ENCODE results near the gene NSG1. TPM values are rescaled to one million over a fixed set of nuclear protein-coding genes. Genes with fewer than 3 reads are reported as not detected.

NSG1 gene
- total and polyA plus RNA-seq, 2 of the 8 experiments (the other 6 are each of a cell fraction or from before 2014, with no cell fraction given): 35.7 to 61.4 TPM

- H4K5ac ChIP-seq (ENCODE audit: insufficient read length, low read depth, low read length): no peak overlapping the region
- H2BK12ac ChIP-seq (ENCODE audit: low read depth, low read length): no peak overlapping the region
- 0 out of 2 replicates have a peak overlapping the region, but pooled peaks have one; percentile 64 for H4K8ac ChIP-seq (ENCODE audit: extremely low read depth, insufficient read depth, low read length)
- CTCF ChIA-PET (ENCODE audit: partially characterized antibody): interaction anchor here (0.9 to 2.5 kb wide), 8 partner anchors 9 to 51 kb away, joined by 3 to 13 read pairs (median 4); no protein-coding TSS in a partner anchor
- peaks cover 0 to 5% of the 10 kb centered on the region in 2 experiments for H4K20me1 ChIP-seq (replicated peaks in 1 of 2; ENCODE audit: control insufficient read depth in 1 of 2, insufficient read depth in 2 of 2, low read length in 2 of 2)
- no peaks in the 10 kb centered on the region for H3K79me1 ChIP-seq (ENCODE audit: low read depth, low read length)
- no peak overlapping the region for H3K4ac ChIP-seq (replicated peaks; ENCODE audit: insufficient read length, low read depth, low read length)
- no peak overlapping the region for H3K14ac ChIP-seq (ENCODE audit: insufficient read length)
- H2BK120ac ChIP-seq (replicated peaks; ENCODE audit: low read depth, low read length): no peak overlapping the region
- no peaks in the 10 kb centered on the region for H3K23me2 ChIP-seq (ENCODE audit: low read depth, low read length)
- H2AFZ ChIP-seq (ENCODE audit: low read length): no peak overlapping the region
- no peak for DNase-seq (ENCODE audit: low read depth in 1 of 2, low spot score in 2 of 2)
- POLR2A ChIA-PET (ENCODE audit: partially characterized antibody): interaction anchor here (1.2 to 1.7 kb wide), 2 partner anchors 13 to 19 kb away, joined by 3 to 5 read pairs; no protein-coding TSS in a partner anchor
- no peaks in the 10 kb centered on the region for H3K9me3 ChIP-seq (ENCODE audit: insufficient read depth in 2 of 2, low read depth in 1 of 2, low read length in 1 of 2)
- H4K91ac ChIP-seq (replicated peaks; ENCODE audit: insufficient read length, low read length): no peak overlapping the region
- no peak overlapping the region for H3K18ac ChIP-seq (ENCODE audit: extremely low read depth, low read length)
- no peak for FAIRE-seq
- H3K23ac ChIP-seq (ENCODE audit: insufficient read length): no peak overlapping the region
- no peak overlapping the region for H2BK15ac ChIP-seq (ENCODE audit: low read length)
- peaks cover 0 to 5% (median 1%) of the 10 kb centered on the region in 4 experiments; a peak in 1 of 8 replicates for H3K36me3 ChIP-seq (ENCODE audit: control insufficient read depth in 2 of 4, insufficient read depth in 4 of 4, low read length in 3 of 4)
- H3K9ac ChIP-seq (replicated peaks in 1 of 4; ENCODE audit: extremely low read depth in 1 of 4, low read depth in 3 of 4, low read length in 3 of 4): no peak overlapping the region
- H3K56ac ChIP-seq (replicated peaks; ENCODE audit: insufficient read length, low read depth, low read length): no peak overlapping the region
- H2BK5ac ChIP-seq (ENCODE audit: low read depth, low read length): no peak overlapping the region
- H3K4me3 ChIP-seq (ENCODE audit: extremely low read depth in 1 of 4, insufficient read depth in 2 of 4, low read depth in 3 of 4, low read length in 4 of 4): no peak overlapping the region
- H2BK20ac ChIP-seq (ENCODE audit: low read length): no peak overlapping the region
- H3K4me1 ChIP-seq (replicated peaks in 1 of 4; ENCODE audit: control insufficient read depth in 3 of 4, insufficient read depth in 4 of 4, low read length in 3 of 4): no peaks in the 10 kb centered on the region; a peak in 2 of 7 replicates
- no peak overlapping the region for H2AK5ac ChIP-seq (ENCODE audit: low read depth, low read length)
- H3K27me3 ChIP-seq (replicated peaks in 1 of 4; ENCODE audit: control insufficient read depth in 3 of 4, extremely low read depth in 1 of 4, insufficient read depth in 3 of 4, low read length in 3 of 4): no peaks in the 10 kb centered on the region
- H3K4me2 ChIP-seq (ENCODE audit: insufficient read depth in 1 of 2, low read depth in 2 of 2, low read length in 2 of 2): no peak overlapping the region
- H3K27ac ChIP-seq (ENCODE audit: low read depth, low read length): no peak overlapping the region
- H3K79me2 ChIP-seq (ENCODE audit: control insufficient read depth in 1 of 2, insufficient read depth in 2 of 2, low read length in 2 of 2): no peaks in the 10 kb centered on the region
- WGBS, 2 experiments (ENCODE audit: extremely low coverage in 1 of 2, insufficient coverage in 1 of 2, insufficient read length in 1 of 2, insufficient replicate concordance in 2 of 2, low coverage in 1 of 2, low lambda C conversion rate in 2 of 2, missing lambda C conversion rate in 1 of 2): 81% methylated on average over 13 of the region's 13 CpGs; no CpG with 5 or more reads in 1 of the 2 experiments
- TF ChIP-seq CHD2 (IDR thresholded peaks at IDR 0.05; ENCODE audit: low read length): no peak
- no peak for TF ChIP-seq ATF2 (IDR thresholded peaks at IDR 0.05; ENCODE audit: low read length)
- TF ChIP-seq RBBP5 (IDR thresholded peaks at IDR 0.05; ENCODE audit: borderline replicate concordance, low read depth, low read length): no peak
- TF ChIP-seq RAD21 (IDR thresholded peaks at IDR 0.05 in 1 of 2, conservative IDR thresholded peaks at IDR 0.05 in 1 of 2; ENCODE audit: low read depth in 2 of 2, low read length in 2 of 2): no peak
- no peak for TF ChIP-seq USF2 (IDR thresholded peaks at IDR 0.05; ENCODE audit: low read length)
- no peak for TF ChIP-seq SIX5 (IDR thresholded peaks at IDR 0.05; ENCODE audit: low read depth, low read length)
- TF ChIP-seq CHD1 (IDR thresholded peaks at IDR 0.05; ENCODE audit: low read depth, low read length): no peak
These were observed 21.2 kb downstream of the NSG1 start for GRCh38 chr4:4408132-4408523.

Data from H1 (cell line).